Measurements from ENCODE around the gene CATSPERD. TPM values are rescaled to one million over a fixed set of nuclear protein-coding genes. Genes with fewer than 3 reads are reported as not detected.
"Not testable (repeated sequence)": the region's sequence is repeated elsewhere in the genome, so short reads cannot be mapped to it uniquely, and the experiment has no call there.

CATSPERD gene
- total RNA-seq, 1 experiment from 2014 or later: not detected

DNA sequence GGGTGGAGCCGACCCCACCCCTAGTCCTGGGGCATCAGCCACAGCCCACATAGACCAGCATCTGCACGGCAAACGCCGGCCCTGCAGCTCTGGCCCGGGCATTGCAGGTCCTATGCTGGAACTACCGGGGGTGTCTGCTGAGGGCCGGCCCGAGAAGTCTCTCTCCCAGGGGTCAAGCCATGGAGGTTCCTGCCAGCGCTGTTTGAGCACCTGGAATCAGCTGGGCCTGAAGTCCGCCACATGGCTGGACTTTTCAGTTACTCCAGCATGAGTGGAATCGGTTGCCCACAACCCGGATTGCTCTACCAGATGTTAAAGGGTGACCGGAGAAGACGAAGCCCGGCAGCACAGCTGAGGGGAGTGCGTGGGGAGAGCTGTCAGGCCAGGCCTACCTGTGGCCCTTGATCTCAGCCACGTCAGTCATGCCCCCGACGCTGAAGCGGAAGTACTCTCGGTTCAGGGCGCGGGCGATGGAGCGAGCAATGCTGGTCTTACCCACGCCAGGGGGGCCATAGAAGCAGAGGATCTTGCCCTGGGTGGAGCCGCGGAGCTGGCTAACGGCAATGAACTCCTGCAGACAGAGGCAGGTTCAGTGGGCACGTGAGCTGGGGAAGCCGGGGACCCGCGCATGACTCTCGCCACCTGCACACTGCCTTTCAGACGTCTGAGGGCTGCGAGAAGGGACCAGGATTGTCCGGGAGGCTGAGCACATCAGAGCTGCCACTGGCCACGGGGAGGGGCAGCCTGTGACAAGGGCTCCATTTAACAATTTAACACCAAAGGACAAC lies 21.6 kb upstream of the CATSPERD start:
- no peak for DNase-seq (ENCODE audit: low spot score)

- no peak for DNase-seq (ENCODE audit: low spot score)
Observed at GRCh38 chr19:5700455-5701092, 19.9 kb upstream of the CATSPERD start.

GRCh38 chr19:5702053-5702410 lies 18.4 kb upstream of the CATSPERD start:
- not testable (repeated sequence) for DNase-seq (ENCODE audit: low spot score)

GRCh38 chr19:5703819-5704818 lies 16.3 kb upstream of the CATSPERD start:
- DNase-seq (ENCODE audit: low spot score): no peak

DNA sequence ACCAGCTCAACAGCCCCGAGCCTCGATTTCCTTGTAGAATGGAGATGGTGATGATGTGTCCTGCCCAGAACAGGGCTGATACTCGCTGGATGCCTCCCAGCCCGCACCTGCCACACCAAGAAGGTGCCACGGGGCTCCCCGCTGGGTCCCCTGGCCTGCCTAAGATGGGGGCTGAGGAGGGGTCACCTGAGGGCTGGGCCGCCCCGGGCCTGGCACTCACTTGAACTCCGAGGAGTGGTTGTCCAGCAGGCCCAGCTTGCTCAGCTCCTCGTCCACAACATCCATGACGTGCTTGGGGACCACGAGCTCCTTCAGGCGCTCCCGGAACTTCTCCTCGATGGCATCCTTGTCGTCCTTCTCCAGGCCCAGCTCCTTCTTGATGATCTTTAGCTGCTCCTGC lies 14.9 kb upstream of the CATSPERD start:
- no peak for DNase-seq (ENCODE audit: low spot score)

GRCh38 chr19:5706876-5707573 lies 13.4 kb upstream of the CATSPERD start:
- DNase-seq (ENCODE audit: low spot score): no peak

DNA sequence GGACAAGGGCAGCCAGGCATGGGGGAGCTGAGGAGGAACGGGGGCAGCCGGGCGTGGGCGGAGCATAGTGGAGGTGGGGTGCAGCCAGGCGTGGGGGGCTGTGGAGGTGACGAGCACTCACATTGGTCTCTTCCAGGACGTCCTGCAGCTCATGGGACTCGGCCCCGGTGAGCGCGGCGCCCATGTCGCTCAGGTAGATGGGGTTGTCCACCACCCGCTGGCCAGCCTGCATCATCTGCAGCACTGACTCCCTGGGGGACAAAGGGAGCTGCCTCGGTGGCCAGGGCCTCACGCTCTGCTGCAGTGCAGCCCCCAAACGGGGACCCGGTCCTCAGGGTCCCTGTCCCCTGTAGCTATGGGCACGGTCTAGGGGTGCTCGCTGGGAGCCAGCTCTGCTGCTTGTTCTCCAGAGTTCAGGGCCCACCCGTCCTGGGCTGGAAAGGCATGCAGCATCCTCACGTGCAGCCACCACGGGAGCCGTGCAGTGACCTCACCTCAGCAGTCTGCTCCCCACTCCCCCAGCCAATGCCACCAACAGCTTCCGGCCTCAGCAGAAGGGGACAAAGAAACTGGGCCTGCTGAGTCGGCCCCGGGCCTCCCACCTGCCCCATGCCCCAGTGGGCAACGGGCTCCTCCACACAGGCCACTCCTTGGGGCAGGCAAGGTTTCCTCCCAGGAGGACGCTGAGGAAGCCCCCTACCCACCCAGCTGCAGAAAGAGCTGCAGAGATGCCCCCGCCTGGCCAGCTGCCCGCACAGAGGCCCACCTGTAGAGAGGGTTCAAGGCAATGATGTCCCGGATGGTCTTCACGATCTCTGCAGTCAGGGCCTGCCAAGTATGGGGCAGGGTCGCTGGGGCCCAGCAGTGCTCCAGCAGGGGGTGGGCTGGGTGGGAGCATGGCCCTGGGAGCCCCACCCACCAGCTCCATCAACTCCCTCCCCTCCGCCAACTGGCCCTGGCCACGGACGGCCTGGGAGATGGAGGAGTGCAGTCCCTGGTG lies 12.6 kb upstream of the CATSPERD start:
- DNase-seq (ENCODE audit: low spot score): no peak

DNA sequence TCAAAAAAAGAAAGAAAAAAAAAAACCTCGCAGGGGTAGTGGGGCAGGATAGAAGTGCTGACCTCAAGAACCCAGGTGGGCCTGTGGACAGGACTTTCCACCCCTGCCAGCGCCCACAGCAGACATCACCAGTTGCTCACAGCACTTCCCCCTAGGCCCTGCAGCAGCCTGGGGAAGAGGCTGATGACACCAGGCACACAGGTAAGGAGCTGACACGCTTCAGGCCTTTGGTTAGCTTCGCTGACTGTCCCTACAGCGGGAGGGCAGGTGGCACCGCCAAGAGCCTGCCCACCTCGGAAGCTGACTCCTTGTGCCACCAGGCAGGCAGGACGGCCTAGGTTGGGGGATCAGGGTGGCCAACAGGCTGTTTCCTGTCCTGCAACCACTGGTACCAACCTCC lies 9.4 kb upstream of the CATSPERD start:
- DNase-seq (ENCODE audit: low spot score): no peak

- no peak for DNase-seq (ENCODE audit: low spot score)
Observed at GRCh38 chr19:5711713-5712161, 8.7 kb upstream of the CATSPERD start.

DNA sequence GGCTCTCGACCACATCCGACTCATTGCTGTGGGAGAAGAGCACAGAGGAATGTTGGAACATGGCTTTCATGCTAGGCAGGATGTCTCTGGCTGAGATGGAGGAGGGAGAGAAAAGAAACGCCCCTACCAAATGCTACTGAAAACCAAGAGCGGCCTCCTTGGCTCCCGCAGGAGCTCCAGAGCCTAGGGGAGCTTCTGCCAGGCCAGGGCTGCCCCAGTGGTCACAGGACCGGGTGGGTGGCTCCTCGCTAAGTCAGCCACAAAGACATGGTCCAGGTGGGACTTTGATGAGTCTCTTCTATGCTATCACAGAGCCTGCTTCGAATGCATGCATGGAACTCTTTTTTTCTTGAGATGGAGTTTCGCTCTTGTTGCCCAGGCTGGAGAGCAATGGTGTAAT lies 7.2 kb upstream of the CATSPERD start:
- no peak for DNase-seq (ENCODE audit: low spot score)

DNA sequence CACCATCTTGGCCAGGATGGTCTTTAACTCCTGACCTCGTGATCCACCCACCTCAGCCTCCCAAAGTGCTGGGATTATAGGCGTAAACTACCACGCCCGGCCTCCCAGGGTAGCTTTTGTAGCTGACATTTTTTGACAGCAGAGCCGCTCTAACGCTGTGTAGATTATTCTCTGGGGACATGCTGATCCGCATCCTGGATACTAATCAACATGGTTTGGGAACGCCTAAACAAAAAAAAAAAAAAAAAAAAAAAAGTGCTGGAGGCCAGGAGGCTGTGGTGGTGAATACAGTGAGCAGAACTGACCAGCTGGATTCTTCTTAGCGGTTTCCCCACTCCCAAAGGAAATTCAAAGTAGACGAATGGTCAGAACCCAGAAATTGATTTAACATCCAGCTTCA lies 5.6 kb upstream of the CATSPERD start:
- DNase-seq (ENCODE audit: low spot score): no peak

DNA sequence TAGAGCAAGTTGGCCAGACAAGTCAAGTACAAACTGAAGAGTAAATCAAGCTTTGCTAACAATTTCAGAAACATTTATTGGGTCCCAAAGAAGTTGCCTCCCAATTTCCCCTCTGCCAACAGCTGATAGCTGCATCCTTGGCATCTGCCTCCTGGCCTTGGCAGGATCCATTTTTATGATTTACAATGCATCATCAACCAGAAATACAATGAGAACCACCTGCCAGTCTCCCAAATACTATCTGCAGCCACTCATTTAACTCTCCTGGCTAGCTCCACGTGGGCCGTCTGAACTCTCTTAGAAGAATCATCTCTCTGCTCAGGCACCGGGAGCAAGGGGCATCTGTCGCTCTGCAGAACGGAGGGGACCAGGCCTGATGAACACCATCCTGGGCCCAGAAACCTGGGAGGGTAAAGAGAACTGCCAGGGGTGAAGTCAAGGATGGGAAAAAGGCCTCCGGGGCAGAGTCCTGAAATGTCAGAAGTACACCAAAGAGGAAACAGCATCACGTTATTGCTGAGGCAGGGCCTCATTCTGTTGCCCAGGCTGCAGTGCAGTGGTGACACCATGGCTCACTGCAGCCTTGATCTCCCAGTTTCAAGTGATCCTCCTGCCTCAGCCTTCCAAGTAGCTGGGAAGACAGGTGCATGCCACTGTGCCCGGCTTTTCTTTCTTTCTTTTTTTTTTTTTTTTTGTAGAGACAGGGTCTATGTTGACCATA lies 3.1 kb upstream of the CATSPERD start:
- DNase-seq (ENCODE audit: low spot score): no peak

GRCh38 chr19:5718037-5718578 lies 2.3 kb upstream of the CATSPERD start:
- DNase-seq (ENCODE audit: low spot score): no peak

GRCh38 chr19:5718579-5719273 lies 1.7 kb upstream of the CATSPERD start:
- DNase-seq (ENCODE audit: low spot score): peak; percentile 73

- DNase-seq (ENCODE audit: low spot score): no peak
Observed at GRCh38 chr19:5719274-5719960, 1.0 kb upstream of the CATSPERD start.

DNA sequence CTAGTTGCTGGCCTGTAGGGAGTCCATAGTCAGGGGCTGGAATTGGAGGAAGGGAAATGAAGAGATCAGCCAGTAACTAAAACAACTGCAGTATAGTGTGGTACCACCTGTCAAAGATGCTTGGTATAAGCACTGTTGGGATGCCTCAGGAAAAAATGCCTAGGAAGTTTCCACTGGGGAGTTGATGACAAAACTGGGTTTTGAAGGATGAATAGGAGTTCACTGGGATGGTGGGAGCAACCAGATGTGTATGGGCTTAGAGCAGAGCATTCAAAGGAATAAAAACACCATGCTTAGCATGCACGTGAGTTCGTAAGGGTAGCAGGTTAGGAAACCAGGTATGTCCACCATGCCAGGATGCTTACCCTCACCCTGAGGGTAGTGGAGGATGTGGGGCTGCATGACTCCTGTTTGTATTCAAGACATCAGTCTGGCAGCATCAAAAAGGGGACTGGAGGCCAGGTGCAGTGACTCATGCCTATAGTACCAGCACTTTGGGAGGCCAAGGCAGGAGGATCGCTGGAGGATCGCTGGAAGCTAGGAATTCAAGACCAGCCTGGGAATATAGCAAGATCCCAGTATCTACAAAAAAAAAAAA lies 7.1 kb downstream of the CATSPERD start:
- DNase-seq (ENCODE audit: low spot score): no peak

- not testable (repeated sequence) for DNase-seq (ENCODE audit: low spot score)
Observed at GRCh38 chr19:5733172-5733571, 12.7 kb downstream of the CATSPERD start.

- no peak for DNase-seq (ENCODE audit: low spot score)
Observed at GRCh38 chr19:5738423-5738822, 18.0 kb downstream of the CATSPERD start.
